IMR-90 (cell line): ENCODE results near the gene KPNA1. TPM values are rescaled to one million over a fixed set of nuclear protein-coding genes. Genes with fewer than 3 reads are reported as not detected.

ENCODE experiments used
- ATAC-seq: fragments of 200-7000 bp; cut with Tn5 transposase; 2 replicates; pipeline ENCODE4 v1.9.1; 2020; ENCODE audit warnings: low read depth, mild to moderate bottlenecking, moderate library complexity
- BruUV-seq: library from RNA; stranded (reverse); fragments of 400-500 nt; replicated peaks from 2 replicates; lab custom pipeline; 2021; lab: Mats Ljungman, UMichigan
- CTCF ChIA-PET: fragments of 300-600 bp; formaldehyde crosslinking; extraction: SDS; loops from one replicate; lab custom pipeline; 2021; ENCODE audit warnings: antibody characterized with exemption; lab: Yijun Ruan, JAX
- POLR2A ChIA-PET: fragments of 300-600 bp; sonication (Branson Sonifier 250); formaldehyde crosslinking; loops from one replicate; lab custom pipeline; 2022; ENCODE audit warnings: antibody characterized with exemption; ENCODE audit not compliant: unreplicated experiment; lab: Charles Lee
- DNase-seq: peaks from one replicate; pipeline ENCODE4 v3.0.0; 2013
- H2AFZ ChIP-seq: replicated peaks from 2 replicates; pipeline ENCODE3; 2013; ENCODE audit warnings: low read length, mild to moderate bottlenecking; ENCODE audit not compliant: poor library complexity
- H2AK5ac ChIP-seq: 2 replicates; pipeline ENCODE4 v1.6.1; 2013; ENCODE audit warnings: low read depth, low read length, inconsistent platforms
- H2AK9ac ChIP-seq: replicated peaks from 2 replicates; pipeline ENCODE3; 2013; ENCODE audit warnings: mild to moderate bottlenecking, low read depth, low read length, moderate library complexity; ENCODE audit not compliant: poor library complexity
- H2BK120ac ChIP-seq: 2 replicates; pipeline ENCODE4 v1.6.1; 2013; ENCODE audit warnings: low read depth, low read length, inconsistent platforms
- H2BK15ac ChIP-seq: 3 replicates; pipeline ENCODE4 v1.6.1; 2013; ENCODE audit warnings: low read depth, low read length, inconsistent platforms
- H2BK20ac ChIP-seq: 2 replicates; pipeline ENCODE4 v1.6.1; 2013; ENCODE audit warnings: low read depth, mild to moderate bottlenecking, inconsistent platforms, low read length, moderate library complexity
- H2BK5ac ChIP-seq: 2 replicates; pipeline ENCODE4 v1.6.1; 2013; ENCODE audit warnings: mild to moderate bottlenecking, low read depth, low read length, inconsistent platforms; ENCODE audit not compliant: poor library complexity, severe bottlenecking
- H3K14ac ChIP-seq: replicated peaks from 2 replicates; pipeline ENCODE4 v1.6.1; 2013; ENCODE audit warnings: low read depth, low read length, inconsistent platforms
- H3K18ac ChIP-seq: 2 replicates; pipeline ENCODE4 v1.6.1; 2013; ENCODE audit warnings: low read depth, low read length, control low read depth
- H3K23ac ChIP-seq: 2 replicates; pipeline ENCODE4 v1.6.1; 2013; ENCODE audit warnings: low read depth, low read length, inconsistent platforms
- H3K27ac ChIP-seq: 2 replicates; pipeline ENCODE4 v1.5.1; 2013; ENCODE audit warnings: mild to moderate bottlenecking, control low read depth, low read length; ENCODE audit not compliant: insufficient read depth
- H3K27me3 ChIP-seq: 2 replicates; pipeline ENCODE4 v1.6.1; 2013; ENCODE audit warnings: low read length; ENCODE audit not compliant: control insufficient read depth, insufficient read depth
- H3K36me3 ChIP-seq: 2 replicates; pipeline ENCODE4 v1.6.1; 2013; ENCODE audit warnings: low read length, mixed read lengths; ENCODE audit not compliant: control insufficient read depth, insufficient read depth
- H3K4ac ChIP-seq: 2 replicates; pipeline ENCODE4 v1.6.1; 2013; ENCODE audit warnings: low read depth, low read length, inconsistent platforms
- H3K4me1 ChIP-seq: 2 replicates; pipeline ENCODE4 v1.6.1; 2013; ENCODE audit warnings: low read length, mixed read lengths; ENCODE audit not compliant: control insufficient read depth, insufficient read depth
- H3K4me2 ChIP-seq: 2 replicates; pipeline ENCODE4 v1.6.1; 2013; ENCODE audit warnings: low read depth, mild to moderate bottlenecking, control low read depth, low read length, moderate library complexity
- H3K4me3 ChIP-seq: 2 replicates; pipeline ENCODE4 v1.5.1; 2013; ENCODE audit warnings: low read depth, mild to moderate bottlenecking, control low read depth, low read length, moderate library complexity; ENCODE audit not compliant: insufficient read depth
- H3K56ac ChIP-seq: 2 replicates; pipeline ENCODE4 v1.6.1; 2013; ENCODE audit warnings: low read length, inconsistent platforms; ENCODE audit not compliant: insufficient read depth; ENCODE audit errors: extremely low read depth
- H3K79me1 ChIP-seq, 2 experiments: 2 replicates each; pipeline ENCODE4 v1.6.1; 2013; ENCODE audit warnings: low read length in 2 of 2, inconsistent platforms in 1 of 2, low read depth in 1 of 2
- H3K9ac ChIP-seq: 2 replicates; pipeline ENCODE4 v1.6.1; 2013; ENCODE audit warnings: low read depth, low read length, control low read depth
- H3K9me1 ChIP-seq: 2 replicates; pipeline ENCODE4 v1.6.1; 2013; ENCODE audit warnings: low read length, inconsistent platforms; ENCODE audit not compliant: insufficient read depth
- H3K9me3 ChIP-seq: 2 replicates; pipeline ENCODE4 v1.6.1; 2013; ENCODE audit warnings: low read length; ENCODE audit not compliant: control insufficient read depth, insufficient read depth
- H4K20me1 ChIP-seq: 2 replicates; pipeline ENCODE4 v1.6.1; 2013; ENCODE audit warnings: low read length, inconsistent platforms; ENCODE audit not compliant: insufficient read depth
- H4K5ac ChIP-seq: 2 replicates; pipeline ENCODE4 v1.6.1; 2013; ENCODE audit warnings: mild to moderate bottlenecking, low read depth, low read length, control low read depth
- H4K8ac ChIP-seq, 2 experiments: 2 replicates each; pipeline ENCODE4 v1.6.1; 2013; ENCODE audit warnings: low read depth in 2 of 2, low read length in 2 of 2, control low read depth in 1 of 2, inconsistent platforms in 1 of 2
- H4K91ac ChIP-seq: 2 replicates; pipeline ENCODE4 v1.6.1; 2013; ENCODE audit warnings: low read depth, low read length, inconsistent platforms; ENCODE audit not compliant: insufficient read depth
- CTCF ChIP-seq: conservative IDR thresholded peaks from 2 replicates; pipeline ENCODE4 v1.5.1; 2012; ENCODE audit warnings: mild to moderate bottlenecking, low read depth, low read length, improper control_type of control experiment
- ELK1 ChIP-seq: fragments of 150-350 bp; IDR thresholded peaks from 2 replicates; pipeline ENCODE4 v1.6.1; 2016; ENCODE audit warnings: low read depth, mild to moderate bottlenecking, low read length, moderate library complexity, borderline replicate concordance
- MXI1 ChIP-seq: IDR thresholded peaks from 2 replicates; pipeline ENCODE4 v1.6.1; 2012; ENCODE audit warnings: low read depth, mild to moderate bottlenecking, low read length, moderate library complexity, borderline replicate concordance
- NFE2L2 ChIP-seq: fragments of 150-350 bp; IDR thresholded peaks from 2 replicates; pipeline ENCODE4 v1.6.1; 2016; ENCODE audit warnings: low read depth, mild to moderate bottlenecking, low read length
- POLR2A ChIP-seq: IDR thresholded peaks from 2 replicates; pipeline ENCODE4 v1.6.1; 2012; ENCODE audit warnings: mild to moderate bottlenecking, low read depth, low read length
- RAD21 ChIP-seq: IDR thresholded peaks from 2 replicates; pipeline ENCODE4 v1.6.1; 2012; ENCODE audit warnings: low read length, improper control_type of control experiment
- RCOR1 ChIP-seq: IDR thresholded peaks from 2 replicates; pipeline ENCODE4 v1.6.1; 2012; ENCODE audit warnings: mild to moderate bottlenecking, low read length, improper control_type of control experiment; ENCODE audit not compliant: insufficient replicate concordance
- RFX5 ChIP-seq: IDR thresholded peaks from 2 replicates; pipeline ENCODE4 v1.8.0; 2012; ENCODE audit warnings: low read depth, mild to moderate bottlenecking, low read length, moderate library complexity
- SMC3 ChIP-seq: fragments of 150-350 bp; IDR thresholded peaks from 2 replicates; pipeline ENCODE4 v1.6.1; 2016; ENCODE audit warnings: low read depth, mild to moderate bottlenecking, antibody characterized with exemption, low read length, moderate library complexity
- USF2 ChIP-seq: fragments of 150-350 bp; IDR thresholded peaks from 2 replicates; pipeline ENCODE4 v1.6.1; 2017; ENCODE audit warnings: mild to moderate bottlenecking, antibody characterized with exemption, low read length, low read depth
- WGBS, 2 experiments: methylation state at CpG; one replicate each; pipeline versions ENCODE4 v1.1.5 to v1.1.7; 2013; ENCODE audit warnings: missing lambda C conversion rate in 2 of 2; ENCODE audit not compliant: insufficient read length in 1 of 2; ENCODE audit errors: extremely low coverage in 2 of 2; 5-methylcytosine and 5-hydroxymethylcytosine counted together
- dilution Hi-C: fragments of 300-500 bp; cut with HindIII; formaldehyde crosslinking; loops from one replicate; pipeline ENCODE4 v1.14.3; 2018; ENCODE audit warnings: low sequenced_read_pairs; ENCODE audit not compliant: unreplicated experiment
- in situ Hi-C: fragments of 300-500 bp; cut with MboI; formaldehyde crosslinking; loops from 3 replicates; pipeline ENCODE4 v1.14.3; 2019; ENCODE audit warnings: low sequenced_read_pairs, inconsistent platforms, mixed read lengths
- intact Hi-C: fragments of 100-400 bp; cut with micrococcal nuclease; formaldehyde crosslinking; loops from 2 replicates; pipeline ENCODE4 v1.10.0; 2022
- polyA plus RNA-seq, 3 experiments: library from polyadenylated mRNA; depleted of rRNA; stranded (reverse); fragments of >200 nt; gene quantifications; 2 replicates each; pipeline ENCODE4 v1.2.3, GENCODE V29; 2012; ENCODE audit warnings: low replicate concordance in 1 of 3
- total RNA-seq: library from RNA; depleted of rRNA; stranded (reverse); fragments of >200 nt; gene quantifications from 2 replicates; pipeline ENCODE4 v1.2.3, GENCODE V29; 2012

KPNA1 gene
- total and polyA plus RNA-seq, 2 of the 4 experiments (the other 2 are of a cell fraction) = 30.6 to 112 TPM

- no peak for TF ChIP-seq RCOR1
Observed at GRCh38 chr3:122415762-122416654, 98.7 kb downstream of the KPNA1 start, which contains the start of gene WDR5B (continued).

- Histone ChIP-seq H2BK15ac (no peak overlapping the region), H3K4ac (peak overlapping the region; percentile 68), H3K14ac (peak overlapping the region; percentile 81), H3K27me3 (no peaks in the 10 kb centered on the region), H2BK120ac (no peak overlapping the region), H2AK9ac (peak overlapping the region; percentile 83), H3K23ac (peak overlapping the region; percentile 25), H3K9ac (peak overlapping the region; percentile 67), H3K4me1 (peaks cover 2% of the 10 kb centered on the region), H4K91ac (peak overlapping the region; percentile 68), H4K20me1 (no peaks in the 10 kb centered on the region), H3K4me3 (peak overlapping the region; percentile 68), H2AK5ac (peak overlapping the region; percentile 59), H2BK20ac (no peak overlapping the region), H3K56ac (peak overlapping the region; percentile 49; the same call in 1 of the 2 replicates), H3K4me2 (peak overlapping the region; percentile 93), H4K8ac (peak overlapping the region; percentile 36 to 90), H2BK5ac (peak overlapping the region; percentile 51), H3K36me3 (0 out of 2 replicates have a peak, but pooled peaks cover under 1% of the 10 kb centered on the region), H4K5ac (peak overlapping the region; percentile 54), H3K9me3 (no peaks in the 10 kb centered on the region), H3K18ac (no peak overlapping the region), H3K9me1 (peaks cover 3% of the 10 kb centered on the region), H2AFZ (peak overlapping the region; percentile 92), H3K27ac (peak overlapping the region; percentile 39), H3K79me1 (peaks cover 24 to 47% of the 10 kb centered on the region in 2 experiments)
- intact Hi-C loops = no loop called here
- in situ Hi-C loops = no loop called here
- CTCF ChIA-PET = no interaction called here
- no TSS peak for BruUV-seq
- 17% methylated on average over 8 of the region's 10 CpGs; no CpG with 5 or more reads in 1 of the 2 experiments for WGBS, 2 experiments
- POLR2A ChIA-PET = no interaction called here
- ATAC-seq (peak; percentile 30), DNase-seq (peak; percentile 55)
- dilution Hi-C loops = no loop called here
- TF ChIP-seq NFE2L2 = no peak
- no peak for TF ChIP-seq RAD21
- TF ChIP-seq RFX5 = no peak
- TF ChIP-seq POLR2A = no peak
- TF ChIP-seq ELK1 = no peak
- TF ChIP-seq SMC3 = no peak
- no peak for TF ChIP-seq MXI1
- no peak for TF ChIP-seq CTCF
- TF ChIP-seq USF2 = no peak
Observed at GRCh38 chr3:122415104-122415744, 99.5 kb downstream of the KPNA1 start.
